Activated naive CD8-positive, alpha-beta T cell treated with anti-CD3 and anti-CD28 coated beads, Interleukin-2, amount 10 ng/mL, durations not matched to agents 7 days and 5 days (primary cell): ENCODE data around the gene ZFAND6. TPM values are rescaled to one million over a fixed set of nuclear protein-coding genes. Genes with fewer than 3 reads are reported as not detected.
"Not testable (repeated sequence)": the region's sequence is repeated elsewhere in the genome, so short reads cannot be mapped to it uniquely, and the experiment has no call there.

ENCODE experiments used
- ATAC-seq: fragments of 150-1000 bp; cut with Tn5 transposase; one replicate; pipeline ENCODE4 v1.10.0; 2021; ENCODE audit warnings: low read depth, moderate library complexity
- POLR2A ChIA-PET: fragments of 350-600 bp; sonication (Branson Sonifier 250); formaldehyde crosslinking; loops from one replicate; lab custom pipeline; 2021; ENCODE audit warnings: antibody characterized with exemption; lab: Charles Lee
- DNase-seq: peaks from one replicate; pipeline ENCODE4 v3.0.0; 2021
- H3K27ac Mint-ChIP-seq: one replicate; pipeline ENCODE4 v1.8.0; 2022; ENCODE audit warnings: mild to moderate bottlenecking, mixed read lengths
- H3K27me3 Mint-ChIP-seq: one replicate; pipeline ENCODE4 v1.8.0; 2022; ENCODE audit warnings: mild to moderate bottlenecking, moderate library complexity, mixed read lengths
- H3K36me3 Mint-ChIP-seq: one replicate; pipeline ENCODE4 v1.8.0; 2021; ENCODE audit warnings: mild to moderate bottlenecking, mixed read lengths
- H3K4me1 Mint-ChIP-seq: one replicate; pipeline ENCODE4 v1.8.0; 2021; ENCODE audit warnings: mixed read lengths
- H3K4me3 Mint-ChIP-seq: one replicate; pipeline ENCODE4 v1.8.0; 2022; ENCODE audit warnings: mild to moderate bottlenecking, moderate library complexity, mixed read lengths
- H3K9me3 Mint-ChIP-seq: one replicate; pipeline ENCODE4 v1.8.0; 2021; ENCODE audit warnings: mixed read lengths
- total RNA-seq, 2 experiments: library from RNA; stranded (reverse); gene quantifications; one replicate each; pipeline ENCODE4 v1.2.3, GENCODE V29; 2021

The ZFAND6 gene
- total RNA-seq, 2 experiments from 2014 or later: 54.9 to 58.3 TPM

DNA sequence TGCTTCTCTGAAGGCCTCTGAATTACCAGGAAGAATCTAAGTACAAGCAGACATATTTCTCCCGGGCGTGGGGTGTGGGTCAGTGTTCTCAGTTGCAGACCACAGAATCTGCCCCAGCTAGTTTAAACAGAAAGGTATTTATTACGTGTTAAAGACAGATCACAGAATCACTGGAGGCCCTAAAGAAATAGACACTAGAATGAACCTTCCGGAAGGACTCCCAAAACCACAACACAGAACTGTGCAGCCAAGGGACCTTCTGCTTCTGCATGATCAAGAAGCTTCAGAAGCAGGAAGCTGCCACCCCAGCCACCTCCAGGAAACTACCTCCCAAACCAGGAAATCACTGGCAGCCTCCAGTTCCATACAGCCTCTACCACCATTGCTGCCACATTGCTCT is 32.7 kb upstream of the ZFAND6 start:
- Mint-ChIP-seq H3K36me3 (no peaks in the 10 kb centered on the region), H3K4me3 (no peak overlapping the region), H3K9me3 (no peaks in the 10 kb centered on the region), H3K27me3 (no peaks in the 10 kb centered on the region), H3K4me1 (peaks cover 13% of the 10 kb centered on the region), H3K27ac (no peak overlapping the region)
- POLR2A ChIA-PET: no interaction called here
- no peak for ATAC-seq
- no peak for DNase-seq

GRCh38 chr15:80028937-80029336 is 30.5 kb upstream of the ZFAND6 start:
- Mint-ChIP-seq H3K4me1 (peaks cover 26% of the 10 kb centered on the region), H3K4me3 (no peak overlapping the region), H3K36me3 (no peaks in the 10 kb centered on the region), H3K9me3 (no peaks in the 10 kb centered on the region), H3K27me3 (no peaks in the 10 kb centered on the region), H3K27ac (no peak overlapping the region)
- DNase-seq (no peak), ATAC-seq (no peak)
- POLR2A ChIA-PET: no interaction called here

DNA sequence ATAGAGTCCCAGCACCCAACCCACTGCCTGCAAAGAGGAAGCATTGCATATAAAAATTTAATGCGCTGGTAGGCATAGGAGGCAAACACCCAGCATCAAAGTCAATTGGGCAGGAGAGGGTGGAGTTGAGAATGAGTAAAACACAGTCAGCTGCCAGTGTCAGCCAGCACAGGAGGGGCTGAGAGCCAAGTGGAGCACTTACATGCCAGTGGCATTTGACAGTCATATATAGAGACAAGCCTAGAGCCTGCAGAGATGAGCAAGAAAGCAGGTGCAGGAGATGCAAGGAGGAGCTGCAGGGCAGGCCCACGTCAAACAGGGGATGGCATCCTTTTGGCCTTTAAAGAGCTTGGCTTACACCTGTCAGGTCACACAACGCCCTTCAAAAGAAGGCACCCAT is 27.6 kb upstream of the ZFAND6 start:
- Mint-ChIP-seq H3K27ac (no peak overlapping the region), H3K9me3 (no peaks in the 10 kb centered on the region), H3K36me3 (no peaks in the 10 kb centered on the region), H3K4me1 (peaks cover 19% of the 10 kb centered on the region), H3K4me3 (no peak overlapping the region), H3K27me3 (no peaks in the 10 kb centered on the region)
- no peak for ATAC-seq
- POLR2A ChIA-PET: no interaction called here
- DNase-seq: no peak

DNA sequence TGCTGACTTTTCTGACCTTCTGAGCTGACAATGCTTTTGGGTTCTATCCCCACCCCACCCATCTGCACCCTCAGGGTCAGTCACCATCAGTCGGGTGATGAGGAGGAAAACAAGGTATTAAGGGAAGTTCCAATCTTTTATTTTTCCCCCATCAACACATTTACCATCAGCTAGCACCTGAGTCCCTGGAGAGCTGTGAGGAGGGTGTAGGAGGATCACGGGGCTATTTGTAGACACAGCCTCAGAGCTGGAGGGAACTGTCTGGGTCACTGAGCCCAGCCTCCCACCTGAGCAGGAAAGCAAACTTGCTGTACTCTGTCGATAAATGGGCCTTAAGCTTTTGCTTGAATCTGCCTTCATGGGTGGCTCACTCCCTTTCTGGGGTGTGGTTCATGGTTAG is 24.8 kb upstream of the ZFAND6 start:
- ATAC-seq: no peak
- no peak overlapping the region for H3K27ac Mint-ChIP-seq
- H3K27me3 Mint-ChIP-seq: no peaks in the 10 kb centered on the region
- no peaks in the 10 kb centered on the region for H3K36me3 Mint-ChIP-seq
- peaks cover 17% of the 10 kb centered on the region for H3K4me1 Mint-ChIP-seq
- H3K4me3 Mint-ChIP-seq: no peak overlapping the region
- H3K9me3 Mint-ChIP-seq: no peaks in the 10 kb centered on the region
- DNase-seq: no peak
- POLR2A ChIA-PET: no interaction called here

DNA sequence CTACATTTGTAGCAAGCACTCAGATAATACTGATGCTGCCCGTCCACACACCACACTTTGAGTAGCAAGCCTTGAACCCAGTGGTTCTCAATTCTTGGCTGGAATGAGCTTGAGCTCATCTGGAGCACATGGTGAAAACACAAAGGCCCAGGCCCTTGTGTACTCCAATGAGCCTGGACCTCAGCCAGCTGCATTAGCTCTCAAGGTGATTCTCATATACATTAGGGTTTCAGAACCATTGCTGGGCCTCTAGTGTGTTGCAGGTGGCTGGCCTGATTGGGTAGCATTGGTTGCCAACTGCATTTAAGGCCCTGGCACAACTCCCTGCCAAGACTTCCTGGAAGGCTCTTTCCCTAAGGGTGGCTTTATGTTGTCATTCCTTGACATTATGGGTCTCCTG is 23.4 kb upstream of the ZFAND6 start:
- no peaks in the 10 kb centered on the region for H3K27me3 Mint-ChIP-seq
- POLR2A ChIA-PET: no interaction called here
- H3K4me3 Mint-ChIP-seq: no peak overlapping the region
- no peaks in the 10 kb centered on the region for H3K36me3 Mint-ChIP-seq
- H3K9me3 Mint-ChIP-seq: no peaks in the 10 kb centered on the region
- no peak overlapping the region for H3K27ac Mint-ChIP-seq
- H3K4me1 Mint-ChIP-seq: peaks cover 17% of the 10 kb centered on the region
- DNase-seq (no peak), ATAC-seq (no peak)

DNA sequence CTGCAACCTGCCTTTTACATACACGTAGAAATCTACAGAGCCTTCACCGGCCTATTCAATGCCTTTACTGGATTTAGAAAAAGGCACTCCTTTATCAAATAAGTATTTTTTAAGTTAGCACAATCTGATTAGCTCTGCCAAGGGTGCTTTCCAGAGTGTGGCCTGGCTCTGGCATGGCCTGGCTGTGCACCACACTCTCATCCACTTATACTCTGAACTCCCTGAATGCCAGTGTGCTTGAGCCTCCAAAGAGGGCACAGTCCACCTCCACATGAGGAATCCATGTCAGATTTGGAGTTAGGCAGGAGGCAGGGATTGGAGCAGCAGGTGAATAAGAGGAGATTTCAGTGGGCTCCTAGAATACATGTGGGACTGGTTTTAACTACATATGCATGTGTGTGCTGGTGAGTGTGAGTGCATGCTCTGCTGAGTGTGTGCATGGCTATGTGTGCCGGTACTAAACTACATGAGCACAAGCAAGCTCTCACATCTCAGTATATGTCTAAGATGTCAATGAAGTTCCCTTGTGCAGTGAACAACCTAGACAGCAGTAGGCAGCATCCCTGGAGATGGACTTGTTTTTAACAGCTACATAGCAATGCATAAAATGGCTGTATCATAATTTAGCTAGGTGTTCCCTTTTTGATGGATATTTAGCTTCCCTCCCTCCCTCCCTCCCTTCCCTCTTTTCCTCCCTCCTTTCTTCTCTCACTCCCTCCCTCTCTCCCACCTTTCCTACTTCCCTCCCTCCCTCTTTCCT is 17.8 kb upstream of the ZFAND6 start:
- POLR2A ChIA-PET: no interaction called here
- Mint-ChIP-seq H3K27ac (no peak overlapping the region), H3K4me3 (no peak overlapping the region), H3K9me3 (no peaks in the 10 kb centered on the region), H3K27me3 (no peaks in the 10 kb centered on the region), H3K4me1 (no peaks in the 10 kb centered on the region), H3K36me3 (no peaks in the 10 kb centered on the region)
- ATAC-seq: no peak
- DNase-seq: no peak

GRCh38 chr15:80042568-80042967 is 16.9 kb upstream of the ZFAND6 start:
- no peaks in the 10 kb centered on the region for H3K9me3 Mint-ChIP-seq
- POLR2A ChIA-PET: no interaction called here
- no peaks in the 10 kb centered on the region for H3K4me1 Mint-ChIP-seq
- DNase-seq: no peak
- H3K27ac Mint-ChIP-seq: no peak overlapping the region
- no peaks in the 10 kb centered on the region for H3K36me3 Mint-ChIP-seq
- ATAC-seq: no peak
- H3K4me3 Mint-ChIP-seq: no peak overlapping the region
- peaks cover 2% of the 10 kb centered on the region for H3K27me3 Mint-ChIP-seq

- H3K27ac Mint-ChIP-seq, H3K36me3 Mint-ChIP-seq, H3K4me3 Mint-ChIP-seq, POLR2A ChIA-PET, ATAC-seq, H3K9me3 Mint-ChIP-seq, H3K27me3 Mint-ChIP-seq, DNase-seq, H3K4me1 Mint-ChIP-seq: not testable (repeated sequence)
Measured at GRCh38 chr15:80045219-80045618, 14.3 kb upstream of the ZFAND6 start.

GRCh38 chr15:80049046-80049445 is 10.4 kb upstream of the ZFAND6 start:
- no peak overlapping the region for H3K27ac Mint-ChIP-seq
- POLR2A ChIA-PET: no interaction called here
- no peaks in the 10 kb centered on the region for H3K36me3 Mint-ChIP-seq
- H3K4me1 Mint-ChIP-seq: peaks cover 4% of the 10 kb centered on the region
- no peak for DNase-seq
- no peak for ATAC-seq
- H3K9me3 Mint-ChIP-seq: no peaks in the 10 kb centered on the region
- H3K27me3 Mint-ChIP-seq: peaks cover 4% of the 10 kb centered on the region
- H3K4me3 Mint-ChIP-seq: no peak overlapping the region

DNA sequence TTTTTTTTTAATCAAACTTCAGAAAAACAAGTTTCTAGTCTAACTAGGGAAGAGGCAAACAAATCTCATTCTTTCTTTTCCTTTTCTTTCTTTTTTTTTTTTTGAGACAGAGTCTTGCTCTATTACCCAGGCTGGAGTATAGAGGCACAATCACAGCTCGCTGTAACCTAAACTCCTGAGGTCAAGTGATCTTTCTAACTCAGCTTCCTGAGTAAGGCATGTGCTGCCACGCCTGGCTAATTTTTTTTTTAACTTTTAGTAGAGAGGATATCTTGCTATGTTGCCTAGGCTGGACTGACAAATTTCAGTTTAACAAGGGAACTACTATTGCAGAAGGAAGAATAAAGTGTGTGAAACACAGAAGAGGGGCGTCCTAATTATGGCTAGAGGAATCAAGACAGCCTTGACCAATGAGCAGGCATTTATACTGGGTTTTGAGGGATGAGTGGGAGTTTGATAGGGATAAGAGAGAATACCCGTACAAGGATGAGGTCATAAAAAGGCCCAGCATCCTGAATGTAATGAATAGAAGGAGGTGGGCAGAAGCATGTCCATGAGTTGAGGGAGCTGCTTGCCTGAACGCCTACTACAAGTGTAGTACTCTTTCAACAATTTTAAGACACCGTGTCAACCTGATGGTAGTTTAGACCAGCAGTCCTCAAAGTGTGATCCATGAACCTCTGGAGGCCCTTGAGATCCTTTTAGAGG is 6.7 kb upstream of the ZFAND6 start:
- Mint-ChIP-seq H3K27ac (no peak overlapping the region), H3K27me3 (peaks cover under 1% of the 10 kb centered on the region)
- POLR2A ChIA-PET: no interaction called here

GRCh38 chr15:80055933-80056332 is 3.5 kb upstream of the ZFAND6 start:
- no peak overlapping the region for H3K27ac Mint-ChIP-seq
- POLR2A ChIA-PET: no interaction called here
- H3K4me1 Mint-ChIP-seq: peaks cover 16% of the 10 kb centered on the region
- H3K36me3 Mint-ChIP-seq: no peaks in the 10 kb centered on the region
- no peaks in the 10 kb centered on the region for H3K27me3 Mint-ChIP-seq
- no peak overlapping the region for H3K4me3 Mint-ChIP-seq
- ATAC-seq (no peak), DNase-seq (no peak)
- no peaks in the 10 kb centered on the region for H3K9me3 Mint-ChIP-seq

More for the DNA sequence above, 6.7 kb upstream of the ZFAND6 start:
- ATAC-seq (no peak), DNase-seq (no peak)
- Mint-ChIP-seq H3K4me1 (peaks cover 12% of the 10 kb centered on the region), H3K36me3 (no peaks in the 10 kb centered on the region), H3K4me3 (no peak overlapping the region), H3K9me3 (no peaks in the 10 kb centered on the region)

DNA sequence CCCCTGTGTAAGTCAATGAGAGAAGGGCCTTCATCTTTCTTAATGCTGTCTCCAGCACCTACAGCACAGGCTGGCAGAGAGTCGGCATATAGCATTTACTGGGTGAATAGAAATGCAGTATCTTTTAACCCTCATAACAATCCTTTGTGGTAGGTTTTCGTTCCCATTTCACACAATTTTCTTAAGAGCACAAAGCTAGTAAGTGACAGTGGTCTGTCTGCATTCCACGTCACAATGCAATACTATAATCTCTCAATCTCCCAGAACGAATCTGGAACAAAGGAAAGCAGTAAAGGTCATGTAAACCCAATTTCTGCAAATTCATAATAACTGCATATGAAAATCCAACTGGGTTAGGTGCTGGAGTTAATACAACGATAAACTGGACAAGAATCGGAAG is 1.4 kb upstream of the ZFAND6 start:
- Mint-ChIP-seq H3K36me3 (no peaks in the 10 kb centered on the region), H3K27me3 (no peaks in the 10 kb centered on the region), H3K4me1 (peaks cover 28% of the 10 kb centered on the region), H3K27ac (no peak overlapping the region), H3K9me3 (no peaks in the 10 kb centered on the region), H3K4me3 (peak overlapping the region; percentile 44)
- POLR2A ChIA-PET: interaction anchor here (2.3 to 3.8 kb wide), 2 partner anchors 14 to 135 kb away, joined by 9 to 39 read pairs; no protein-coding TSS in a partner anchor
- DNase-seq (no peak), ATAC-seq (no peak)

GRCh38 chr15:80059786-80060355 is 395 bp downstream of the ZFAND6 start:
- Mint-ChIP-seq H3K4me1 (peaks cover 28% of the 10 kb centered on the region), H3K4me3 (peak overlapping the region; percentile 92)
- DNase-seq: peak; percentile 88

More at GRCh38 chr15:80059786-80060355, 395 bp downstream of the ZFAND6 start:
- Mint-ChIP-seq H3K36me3 (no peaks in the 10 kb centered on the region), H3K27ac (peak overlapping the region; percentile 96), H3K9me3 (no peaks in the 10 kb centered on the region), H3K27me3 (no peaks in the 10 kb centered on the region)
- POLR2A ChIA-PET: interaction anchor here (0.6 to 3.8 kb wide), 10 partner anchors 12 to 137 kb away, joined by 3 to 39 read pairs (median 7); partner anchors contain the start of genes BCL2A1 and FAH
- peak; percentile 66 for ATAC-seq
